GM21619 (cell line): Measurements from ENCODE around the gene ST8SIA5.

ENCODE experiments used
- ATAC-seq: cut with Tn5 transposase; IDR thresholded peaks from one replicate; pipeline ENCODE4 v1.9.1; 2021; ENCODE audit not compliant: unreplicated experiment

ST8SIA5 gene

DNA sequence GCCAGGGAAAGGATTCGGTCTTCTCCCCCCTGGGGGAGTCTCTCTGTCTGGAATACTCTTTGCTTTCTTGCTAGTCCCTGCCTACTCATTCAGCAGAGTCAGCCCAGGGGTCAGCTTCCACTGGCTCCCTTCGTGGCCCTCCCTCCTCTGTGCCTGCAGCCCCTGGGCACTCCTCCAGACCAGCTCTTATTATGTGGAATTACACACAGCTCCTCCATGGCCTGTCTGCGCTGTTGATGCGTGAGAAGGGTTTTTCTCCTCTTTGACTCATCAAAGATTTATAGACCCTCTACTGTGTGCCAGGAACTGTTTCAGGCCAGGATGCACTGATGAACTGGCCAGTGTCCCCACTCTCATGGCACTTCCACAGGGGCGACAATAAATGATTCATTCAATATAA, 44.4 kb downstream of the ST8SIA5 start:
- no peak for ATAC-seq

DNA sequence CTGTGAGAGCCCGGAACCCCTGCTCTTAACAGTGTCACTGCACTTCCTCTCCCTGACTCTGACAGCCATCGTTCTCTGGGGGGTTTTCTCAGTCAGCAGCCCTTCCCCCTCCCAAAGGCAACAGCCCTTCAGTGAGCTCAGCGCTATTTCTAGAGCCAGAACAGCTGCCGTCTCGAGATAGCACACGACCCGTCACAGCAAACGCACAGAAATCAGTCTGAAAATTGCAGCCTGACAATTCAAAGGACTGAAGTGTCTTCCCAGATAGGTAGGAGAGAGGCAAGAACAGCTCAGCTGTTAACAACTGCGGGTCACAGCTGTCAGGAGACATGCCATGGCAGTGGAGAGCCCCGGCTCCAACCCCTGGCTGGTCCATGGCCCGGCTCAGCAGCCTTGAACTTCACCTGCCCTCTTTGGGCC, 45.4 kb downstream of the ST8SIA5 start:
- ATAC-seq = peak; percentile 80

DNA sequence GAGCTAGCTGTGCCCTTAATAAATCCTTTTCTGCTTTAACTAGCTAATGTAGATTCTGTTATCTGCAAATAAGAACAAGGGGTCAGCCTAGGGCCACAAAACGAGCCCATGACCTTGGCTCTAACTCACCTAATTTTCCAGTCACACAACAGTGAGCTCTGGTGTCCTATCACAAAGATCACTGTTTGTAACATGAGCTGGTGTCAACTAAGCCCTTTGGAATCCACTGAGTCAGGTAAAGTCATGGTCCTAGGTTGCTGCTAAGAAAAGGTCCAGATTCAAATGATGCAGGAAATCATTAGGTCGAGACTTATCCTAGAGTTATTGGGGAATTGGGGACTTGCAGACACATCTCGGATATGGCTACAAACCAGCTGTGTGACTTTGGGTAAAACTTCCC, 49.9 kb downstream of the ST8SIA5 start:
- ATAC-seq = no peak

DNA sequence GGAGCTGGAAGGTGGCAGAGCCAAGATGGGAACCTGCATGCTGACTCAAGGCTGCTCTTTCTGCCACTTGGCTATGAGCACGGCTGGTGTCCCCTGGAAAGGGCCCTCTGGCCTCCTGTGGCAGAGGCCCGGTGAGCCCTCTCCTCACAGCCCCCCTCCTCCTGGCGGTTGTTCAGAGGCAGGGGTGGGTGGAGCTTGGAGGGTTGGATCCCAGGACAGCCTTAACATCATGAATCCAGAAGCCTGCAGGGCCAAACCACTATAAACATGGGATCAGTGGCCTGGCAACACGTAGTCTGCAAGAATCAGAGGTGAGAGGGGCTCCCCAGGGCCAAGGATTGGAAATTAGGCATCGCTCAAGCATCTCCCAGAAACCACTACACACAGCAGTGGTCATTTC, 51.3 kb downstream of the ST8SIA5 start:
- no peak for ATAC-seq

DNA sequence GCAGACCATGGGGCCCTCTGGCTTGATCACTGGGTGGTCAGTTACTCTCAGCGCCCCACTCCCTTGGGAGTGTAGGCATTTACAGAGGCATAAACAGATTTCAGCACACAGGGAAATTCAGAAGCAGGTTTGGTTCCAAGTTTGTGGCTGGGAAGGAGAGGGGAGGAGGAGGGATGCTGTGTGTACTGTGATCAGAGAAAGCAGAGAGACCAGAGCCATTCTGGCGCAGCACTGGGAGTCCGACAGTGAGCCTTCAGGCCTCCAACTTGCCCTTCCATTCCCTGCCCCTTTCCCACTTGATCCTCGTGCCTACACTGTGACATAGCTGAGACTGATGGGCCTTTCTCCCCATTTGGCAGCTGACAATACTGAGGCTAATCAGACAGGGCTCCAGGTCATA, 52.0 kb downstream of the ST8SIA5 start:
- no peak for ATAC-seq

DNA sequence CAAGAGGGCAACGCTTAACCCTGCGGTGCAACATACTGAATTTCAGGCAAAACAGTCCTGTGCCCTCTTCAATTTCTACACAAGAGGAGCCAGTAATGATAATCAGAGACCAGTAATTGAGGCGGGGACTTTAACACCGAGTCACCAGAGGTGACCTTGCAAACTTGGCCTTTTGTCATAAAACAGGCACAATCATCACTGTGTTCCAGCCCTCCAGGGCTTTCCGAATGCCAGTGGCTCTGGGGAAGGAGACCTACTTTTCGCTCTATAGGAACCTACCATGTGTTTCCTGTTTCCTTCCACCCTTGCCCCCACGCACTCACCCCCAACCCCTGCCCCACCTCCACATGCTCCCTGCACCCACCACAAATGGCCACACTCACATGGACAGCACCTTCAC, 52.7 kb downstream of the ST8SIA5 start:
- ATAC-seq = no peak

DNA sequence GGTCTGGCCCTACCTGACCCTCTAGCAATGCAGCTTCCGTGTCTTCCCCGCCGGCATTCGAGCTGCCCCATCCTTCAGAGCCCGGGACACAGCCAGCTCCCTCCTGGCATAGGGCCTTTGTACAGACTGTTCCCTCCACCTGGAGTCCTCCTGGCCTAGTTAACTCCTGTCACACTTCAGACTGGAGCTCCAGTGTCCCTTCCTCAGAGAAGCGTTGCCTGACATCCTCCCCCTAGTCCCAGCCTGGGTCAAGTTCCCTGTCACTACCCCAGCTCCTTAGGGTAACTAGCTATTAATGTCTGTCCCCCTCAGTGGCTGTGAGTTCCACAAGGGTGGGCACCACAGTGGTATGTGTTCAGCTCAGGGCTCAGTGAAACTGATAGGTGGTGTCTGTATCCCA, 54.4 kb downstream of the ST8SIA5 start:
- ATAC-seq = no peak

DNA sequence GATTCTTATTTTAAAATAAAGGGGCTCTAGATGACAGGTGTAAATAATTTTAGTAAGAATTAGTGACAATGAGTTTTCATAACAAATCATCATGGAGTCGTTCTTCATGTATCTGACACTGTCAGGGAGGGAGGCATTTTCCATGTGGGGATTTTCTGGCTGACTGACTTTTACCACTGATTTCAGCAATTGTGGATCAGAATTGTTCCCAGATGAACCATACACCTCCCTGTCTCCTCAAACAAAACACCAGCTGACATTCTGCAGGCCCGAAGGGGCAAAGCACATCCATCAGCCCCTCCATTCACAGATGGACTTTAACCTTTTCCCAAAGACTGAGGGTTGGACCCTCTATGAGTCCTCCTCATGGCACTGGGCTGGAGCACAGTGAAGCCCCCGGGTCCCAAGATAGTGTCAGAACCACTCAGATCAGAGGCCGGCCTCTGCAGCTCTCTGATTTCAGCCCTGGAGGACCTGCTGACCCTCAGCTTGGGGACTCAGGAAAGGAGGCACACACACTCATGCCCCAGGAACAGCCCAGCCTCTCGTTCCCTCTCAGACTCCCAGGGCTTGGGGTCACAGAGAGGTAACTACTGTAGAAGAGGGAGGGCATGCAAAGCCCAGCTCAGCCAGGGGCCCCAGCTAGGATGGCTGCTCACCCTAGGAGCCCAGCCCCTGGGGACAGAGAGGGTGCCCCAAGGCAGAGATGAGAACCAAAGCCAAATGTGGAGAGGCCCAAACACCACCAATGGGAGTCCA, 56.6 kb downstream of the ST8SIA5 start:
- ATAC-seq = no peak

DNA sequence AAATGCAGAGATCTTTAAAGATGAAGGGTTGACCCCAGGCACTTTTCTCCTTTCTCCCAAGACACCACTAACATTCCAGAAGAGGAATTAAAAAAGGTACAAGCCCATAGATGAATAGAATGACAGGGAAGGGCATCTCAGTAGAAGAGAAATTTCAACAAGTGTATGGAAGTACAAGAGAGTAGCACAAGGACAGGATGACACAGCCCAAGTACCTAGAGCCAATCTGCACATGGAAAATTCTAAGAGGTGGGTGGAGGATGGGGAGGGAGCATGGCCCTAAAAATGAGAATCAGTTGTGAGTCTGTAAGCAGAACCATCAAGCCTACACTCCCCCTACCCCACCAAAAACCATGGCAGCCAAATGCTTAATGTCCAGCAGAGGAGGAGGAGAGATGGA, 60.2 kb downstream of the ST8SIA5 start:
- no peak for ATAC-seq

DNA sequence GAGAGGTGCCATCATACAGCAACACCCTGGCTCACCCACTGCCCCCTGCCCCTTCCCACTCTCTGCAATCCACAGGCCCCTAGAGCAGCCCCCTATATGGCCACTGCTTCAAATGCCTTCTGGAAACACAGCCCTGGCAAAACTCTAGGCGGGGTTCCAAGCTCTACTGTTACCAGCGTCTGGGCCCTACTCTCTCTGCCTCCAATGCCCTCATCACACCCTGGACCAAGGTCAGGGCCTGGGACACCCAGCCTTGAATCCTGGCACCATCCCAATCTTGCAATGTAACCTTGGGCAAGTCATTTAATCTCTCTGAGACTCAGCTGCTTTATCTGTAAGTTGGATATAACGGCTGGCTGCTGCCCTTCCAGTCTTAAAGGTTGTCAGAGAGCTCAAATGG, 60.6 kb downstream of the ST8SIA5 start:
- ATAC-seq = no peak

DNA sequence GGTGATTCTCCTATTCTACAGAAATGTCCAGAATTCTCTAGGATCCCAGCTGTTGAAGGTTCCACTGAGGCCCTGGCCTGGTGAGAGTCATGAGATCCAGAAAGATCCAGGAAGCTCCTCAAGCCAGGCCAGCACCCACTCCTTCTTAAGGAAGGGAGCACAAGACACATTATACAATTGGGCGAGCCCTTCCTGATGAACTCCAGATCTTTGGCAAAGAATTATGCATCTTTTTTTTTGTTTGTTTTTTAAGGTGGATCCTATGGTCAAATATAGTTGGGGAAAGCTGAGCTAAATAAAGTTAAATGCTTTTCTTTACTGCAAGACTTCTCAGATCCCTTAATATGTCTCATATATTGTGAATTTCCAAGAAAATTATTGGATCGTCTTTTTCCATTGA, 62.9 kb downstream of the ST8SIA5 start:
- no peak for ATAC-seq

DNA sequence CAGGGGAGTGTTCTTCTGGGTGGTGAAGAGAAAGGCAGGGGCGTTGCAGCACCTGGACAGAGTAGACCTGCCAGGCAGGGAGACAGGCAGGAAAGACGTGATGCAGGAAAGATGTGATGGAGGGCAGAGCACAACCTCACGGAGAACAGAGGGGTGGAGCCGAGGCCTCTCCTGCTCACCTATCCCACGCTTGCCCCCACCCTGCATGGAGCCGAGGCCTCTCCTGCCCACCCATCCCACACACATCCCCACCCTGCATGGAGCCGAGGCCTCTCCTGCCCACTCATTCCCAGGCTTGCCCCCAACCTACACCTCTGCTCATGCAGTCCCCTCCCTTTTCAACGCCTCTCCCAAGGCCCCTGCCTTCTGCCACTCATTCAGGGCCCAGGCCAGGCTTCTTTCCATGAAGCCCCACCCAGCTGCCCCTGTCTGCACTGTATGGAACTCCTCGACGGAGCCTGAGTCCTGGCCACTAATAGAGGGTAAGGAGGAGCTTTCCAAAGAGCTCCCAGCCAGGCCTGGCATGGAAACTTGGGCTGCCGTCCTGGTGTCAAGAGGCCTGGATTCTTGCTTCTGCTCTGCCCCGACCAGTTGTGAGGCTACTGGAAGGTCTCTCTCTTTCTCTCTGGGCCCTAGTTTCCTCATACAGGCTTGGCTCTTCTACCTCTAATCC, 67.9 kb downstream of the ST8SIA5 start:
- no peak for ATAC-seq

DNA sequence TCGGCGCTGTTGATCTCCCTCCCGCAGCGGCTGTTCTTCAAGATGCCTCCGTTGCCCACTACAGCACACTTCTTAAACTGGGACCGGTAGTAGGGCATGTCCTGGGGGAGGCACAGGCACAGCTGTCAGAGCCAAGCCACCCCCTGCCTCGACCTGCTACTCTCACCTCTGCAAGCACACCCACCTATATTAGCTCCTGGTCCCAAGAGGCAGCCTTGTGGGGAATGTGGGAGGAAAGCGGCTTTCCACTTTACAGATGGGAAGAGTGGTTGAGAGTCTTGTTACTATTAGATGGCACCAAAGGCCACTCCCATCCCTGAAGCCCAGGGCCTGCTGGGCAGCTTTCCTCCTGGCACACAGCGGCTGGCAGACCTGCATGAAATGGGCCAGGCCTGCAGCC, 70.7 kb downstream of the ST8SIA5 start:
- no peak for ATAC-seq

DNA sequence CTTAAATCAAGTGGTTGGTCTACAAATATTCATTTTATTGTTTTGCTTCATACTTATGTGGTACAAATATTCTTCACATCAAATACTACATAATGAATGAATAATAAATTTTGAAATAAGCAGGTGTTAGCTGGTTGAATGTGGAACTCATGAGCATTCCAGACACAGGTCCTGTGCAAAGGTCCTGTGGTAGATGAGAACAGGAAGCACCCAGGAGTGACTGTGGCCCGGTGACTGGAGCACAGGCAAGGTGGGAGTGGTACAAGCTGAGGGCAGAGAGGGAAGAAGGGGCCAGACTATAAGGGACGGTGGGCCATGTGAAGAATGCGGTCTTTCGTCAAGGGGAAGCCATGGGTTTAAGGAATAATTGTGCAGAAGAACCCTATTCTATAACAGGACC, 73.6 kb downstream of the ST8SIA5 start:
- no peak for ATAC-seq

DNA sequence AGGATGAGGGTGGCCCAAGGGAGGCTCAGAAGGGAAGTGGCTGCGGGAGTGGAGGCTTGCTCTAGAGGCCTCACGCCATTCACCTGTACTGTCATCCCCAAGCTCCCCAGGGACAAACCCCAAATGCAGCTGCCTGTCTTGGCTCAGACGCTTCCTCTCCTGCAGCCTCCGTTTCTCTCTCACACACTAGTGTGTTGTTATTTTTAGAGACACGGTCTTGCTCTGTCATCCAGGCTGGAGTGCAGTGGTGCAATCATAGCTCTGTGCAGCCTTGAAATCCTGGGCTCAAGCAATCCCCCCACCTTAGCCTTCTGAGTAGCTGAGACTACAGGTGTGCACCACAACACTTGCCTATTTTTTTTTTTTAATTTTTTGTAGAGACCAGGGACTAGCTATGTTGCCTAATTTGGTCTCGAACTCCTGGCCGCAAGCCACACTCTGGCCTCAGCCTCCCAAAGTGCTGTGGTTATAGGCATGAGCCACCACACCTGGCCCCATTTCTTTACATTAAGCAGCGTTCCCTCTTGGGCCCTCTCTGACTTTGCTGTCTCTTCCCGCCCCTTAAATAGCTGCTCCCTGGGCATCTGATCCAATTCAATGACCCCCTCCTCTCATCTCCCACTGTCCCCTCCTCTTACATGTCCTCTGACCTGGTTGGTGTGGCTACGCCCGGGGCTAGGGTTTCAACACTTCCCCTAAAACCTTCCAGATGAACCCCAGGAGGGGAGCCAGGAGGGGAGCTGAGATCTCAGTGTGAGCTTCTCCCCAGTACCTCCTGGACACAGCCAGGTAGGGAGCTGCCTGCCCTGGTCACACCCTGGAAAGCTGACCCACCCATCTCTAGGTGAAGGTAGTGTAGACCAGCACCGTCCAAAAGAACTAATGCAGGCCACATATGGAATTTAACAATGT, 75.8 kb downstream of the ST8SIA5 start:
- no peak for ATAC-seq

DNA sequence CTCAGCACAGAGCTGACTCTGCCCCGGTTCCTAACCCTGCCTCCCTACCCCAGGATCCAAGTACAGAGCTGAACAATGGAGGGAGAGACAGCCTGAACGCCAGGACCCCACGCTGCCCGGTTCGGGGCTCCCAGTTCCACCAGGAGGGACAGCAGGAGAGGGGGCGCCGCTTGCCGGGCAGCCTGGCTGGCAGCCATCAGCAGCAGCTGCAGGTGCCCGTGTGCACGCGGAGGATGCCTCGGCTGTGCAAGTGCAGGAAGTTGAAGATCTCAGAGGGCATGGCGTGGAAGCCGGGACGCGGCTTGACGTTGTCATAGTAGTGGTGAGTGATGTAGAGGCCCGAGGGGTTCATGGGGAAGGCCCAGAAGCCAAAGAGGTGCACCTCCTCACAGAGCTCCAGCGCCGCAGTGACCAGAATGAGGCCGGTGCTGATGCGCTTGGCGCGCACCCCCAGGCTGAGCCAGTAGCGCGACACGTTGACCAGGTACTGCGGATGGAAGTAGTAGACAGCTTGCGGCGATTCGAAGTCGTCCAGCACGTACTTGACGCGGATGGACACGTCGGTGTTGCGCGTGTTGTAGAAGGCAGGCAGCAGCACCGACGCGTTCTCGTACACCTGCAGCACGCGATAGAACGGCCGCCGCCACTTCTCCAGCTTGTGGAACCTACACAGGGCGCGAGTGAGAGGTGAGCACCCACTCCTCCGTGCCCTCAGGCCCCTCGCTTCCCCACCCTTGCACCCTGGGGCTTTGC, 76.8 kb downstream of the ST8SIA5 start:
- ATAC-seq = no peak

DNA sequence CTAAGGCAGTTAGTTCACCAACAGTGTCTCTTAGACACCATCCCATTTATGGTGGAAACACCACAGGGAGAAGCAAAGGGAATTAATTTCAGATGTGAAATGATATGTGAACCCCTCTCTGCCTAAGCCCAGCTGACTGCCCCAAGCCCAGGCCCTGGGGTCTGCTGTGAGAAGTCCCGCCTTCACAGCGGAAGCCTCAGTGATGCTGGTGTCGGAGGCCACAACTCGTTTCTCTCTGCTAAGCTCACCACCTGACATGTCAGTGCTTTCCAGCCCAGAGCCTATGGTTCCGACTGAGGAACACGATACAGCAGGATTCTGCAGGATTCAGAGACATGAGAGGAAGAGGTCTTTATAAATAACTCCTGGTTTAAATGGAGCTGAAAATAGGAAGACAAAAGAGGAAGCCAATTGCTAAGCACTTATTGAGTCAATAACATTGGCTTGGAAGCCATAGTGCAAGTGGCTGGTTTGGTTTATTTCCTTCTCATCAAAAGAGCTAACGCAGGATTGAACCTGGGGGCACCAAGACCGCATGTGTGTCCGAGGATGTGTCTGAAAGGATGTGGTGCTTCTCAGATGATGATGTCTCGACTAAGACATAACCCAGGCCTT, 78.0 kb downstream of the ST8SIA5 start:
- no peak for ATAC-seq

DNA sequence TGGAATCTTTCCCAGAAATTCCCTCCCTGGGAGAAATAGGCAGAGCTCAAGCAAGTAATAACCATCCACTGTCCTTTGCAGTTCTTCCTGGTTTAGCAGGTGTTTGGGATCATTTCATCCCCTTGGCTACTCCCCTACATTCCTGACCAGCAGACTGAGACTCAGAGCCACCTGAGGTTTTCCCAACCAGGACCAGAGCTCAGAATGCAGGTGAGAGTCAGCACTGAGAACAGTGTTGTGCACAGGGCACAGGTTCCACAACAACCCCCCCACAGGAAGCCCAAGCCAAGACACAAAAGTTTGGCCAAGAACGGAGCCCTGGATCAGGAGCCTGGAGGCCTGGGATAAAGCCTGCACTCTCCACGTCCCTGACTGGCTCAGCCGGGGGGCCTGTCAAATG, 78.8 kb downstream of the ST8SIA5 start:
- no peak for ATAC-seq

DNA sequence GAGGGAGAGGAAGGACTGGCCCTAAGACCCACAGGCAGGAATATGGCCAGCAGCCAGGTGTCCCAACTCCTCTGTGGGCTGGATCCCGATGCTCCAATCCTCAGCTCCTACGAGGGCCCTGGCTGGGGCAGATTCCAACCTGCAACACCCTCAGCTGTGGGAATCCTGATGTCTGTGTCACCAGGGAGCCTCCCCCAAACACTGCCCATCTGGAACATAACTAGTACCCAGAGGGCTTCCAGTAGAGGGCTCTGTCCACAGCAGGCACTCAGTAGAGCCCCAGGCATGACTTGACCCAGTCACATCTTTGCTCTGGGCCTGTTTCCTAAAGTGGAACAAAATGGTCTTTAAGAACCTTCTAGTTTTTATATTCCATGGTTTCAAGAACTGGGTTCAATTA, 79.2 kb downstream of the ST8SIA5 start:
- ATAC-seq = no peak

DNA sequence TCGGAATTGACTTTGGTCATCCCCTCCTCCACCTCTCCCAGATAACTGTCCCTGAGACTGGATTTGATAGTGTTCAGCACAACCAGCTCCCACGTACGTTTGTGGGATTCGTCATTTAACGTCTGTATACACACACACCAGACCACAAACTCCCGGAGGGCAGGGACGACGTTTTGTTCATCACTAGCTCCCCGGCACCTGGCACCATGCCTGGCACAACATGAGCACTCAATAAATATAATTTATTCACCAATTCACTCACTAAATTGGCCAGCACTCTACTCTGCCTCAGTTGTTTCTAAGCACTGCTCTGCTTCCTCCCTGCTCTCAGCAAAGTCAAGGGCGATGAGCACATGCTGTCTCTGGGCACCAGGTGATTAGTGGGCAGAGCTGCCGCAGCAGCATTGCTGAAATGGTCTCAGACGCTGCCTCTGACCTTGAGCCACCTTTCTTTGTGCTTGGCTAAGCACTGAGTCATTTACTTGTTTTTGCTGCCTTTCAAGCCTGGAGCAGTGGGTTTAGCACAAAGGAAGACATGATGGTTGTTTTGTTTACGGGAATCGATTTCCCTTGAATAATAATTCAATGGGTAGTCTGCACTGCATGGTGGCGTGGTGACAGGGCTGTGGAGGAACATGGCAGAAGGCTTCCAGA, 80.5 kb downstream of the ST8SIA5 start:
- ATAC-seq = no peak
